IMR-90 (cell line): ENCODE results near the gene LBP. TPM values are rescaled to one million over a fixed set of nuclear protein-coding genes. Genes with fewer than 3 reads are reported as not detected.
A peak's percentile ranks its signal among the peaks of the same experiment; 100 is the strongest.

ENCODE experiments used
- ATAC-seq: fragments of 200-7000 bp; cut with Tn5 transposase; 2 replicates; pipeline ENCODE4 v1.9.1; 2020; ENCODE audit warnings: low read depth, mild to moderate bottlenecking, moderate library complexity
- BruUV-seq: library from RNA; stranded (reverse); fragments of 400-500 nt; replicated peaks from 2 replicates; lab custom pipeline; 2021; lab: Mats Ljungman, UMichigan
- CTCF ChIA-PET: fragments of 300-600 bp; formaldehyde crosslinking; extraction: SDS; loops from one replicate; lab custom pipeline; 2021; ENCODE audit warnings: antibody characterized with exemption; lab: Yijun Ruan, JAX
- POLR2A ChIA-PET: fragments of 300-600 bp; sonication (Branson Sonifier 250); formaldehyde crosslinking; loops from one replicate; lab custom pipeline; 2022; ENCODE audit warnings: antibody characterized with exemption; ENCODE audit not compliant: unreplicated experiment; lab: Charles Lee
- DNase-seq: peaks from one replicate; pipeline ENCODE4 v3.0.0; 2013
- H2AFZ ChIP-seq: replicated peaks from 2 replicates; pipeline ENCODE3; 2013; ENCODE audit warnings: low read length, mild to moderate bottlenecking; ENCODE audit not compliant: poor library complexity
- H2AK5ac ChIP-seq: 2 replicates; pipeline ENCODE4 v1.6.1; 2013; ENCODE audit warnings: low read depth, low read length, inconsistent platforms
- H2AK9ac ChIP-seq: replicated peaks from 2 replicates; pipeline ENCODE3; 2013; ENCODE audit warnings: mild to moderate bottlenecking, low read depth, low read length, moderate library complexity; ENCODE audit not compliant: poor library complexity
- H2BK120ac ChIP-seq: 2 replicates; pipeline ENCODE4 v1.6.1; 2013; ENCODE audit warnings: low read depth, low read length, inconsistent platforms
- H2BK15ac ChIP-seq: 3 replicates; pipeline ENCODE4 v1.6.1; 2013; ENCODE audit warnings: low read depth, low read length, inconsistent platforms
- H2BK20ac ChIP-seq: 2 replicates; pipeline ENCODE4 v1.6.1; 2013; ENCODE audit warnings: low read depth, mild to moderate bottlenecking, inconsistent platforms, low read length, moderate library complexity
- H2BK5ac ChIP-seq: 2 replicates; pipeline ENCODE4 v1.6.1; 2013; ENCODE audit warnings: mild to moderate bottlenecking, low read depth, low read length, inconsistent platforms; ENCODE audit not compliant: poor library complexity, severe bottlenecking
- H3K14ac ChIP-seq: replicated peaks from 2 replicates; pipeline ENCODE4 v1.6.1; 2013; ENCODE audit warnings: low read depth, low read length, inconsistent platforms
- H3K18ac ChIP-seq: 2 replicates; pipeline ENCODE4 v1.6.1; 2013; ENCODE audit warnings: low read depth, low read length, control low read depth
- H3K23ac ChIP-seq: 2 replicates; pipeline ENCODE4 v1.6.1; 2013; ENCODE audit warnings: low read depth, low read length, inconsistent platforms
- H3K27ac ChIP-seq: 2 replicates; pipeline ENCODE4 v1.5.1; 2013; ENCODE audit warnings: mild to moderate bottlenecking, control low read depth, low read length; ENCODE audit not compliant: insufficient read depth
- H3K27me3 ChIP-seq: 2 replicates; pipeline ENCODE4 v1.6.1; 2013; ENCODE audit warnings: low read length; ENCODE audit not compliant: control insufficient read depth, insufficient read depth
- H3K36me3 ChIP-seq: 2 replicates; pipeline ENCODE4 v1.6.1; 2013; ENCODE audit warnings: low read length, mixed read lengths; ENCODE audit not compliant: control insufficient read depth, insufficient read depth
- H3K4ac ChIP-seq: 2 replicates; pipeline ENCODE4 v1.6.1; 2013; ENCODE audit warnings: low read depth, low read length, inconsistent platforms
- H3K4me1 ChIP-seq: 2 replicates; pipeline ENCODE4 v1.6.1; 2013; ENCODE audit warnings: low read length, mixed read lengths; ENCODE audit not compliant: control insufficient read depth, insufficient read depth
- H3K4me2 ChIP-seq: 2 replicates; pipeline ENCODE4 v1.6.1; 2013; ENCODE audit warnings: low read depth, mild to moderate bottlenecking, control low read depth, low read length, moderate library complexity
- H3K4me3 ChIP-seq: 2 replicates; pipeline ENCODE4 v1.5.1; 2013; ENCODE audit warnings: low read depth, mild to moderate bottlenecking, control low read depth, low read length, moderate library complexity; ENCODE audit not compliant: insufficient read depth
- H3K56ac ChIP-seq: 2 replicates; pipeline ENCODE4 v1.6.1; 2013; ENCODE audit warnings: low read length, inconsistent platforms; ENCODE audit not compliant: insufficient read depth; ENCODE audit errors: extremely low read depth
- H3K79me1 ChIP-seq, 2 experiments: 2 replicates each; pipeline ENCODE4 v1.6.1; 2013; ENCODE audit warnings: low read length in 2 of 2, inconsistent platforms in 1 of 2, low read depth in 1 of 2
- H3K9ac ChIP-seq: 2 replicates; pipeline ENCODE4 v1.6.1; 2013; ENCODE audit warnings: low read depth, low read length, control low read depth
- H3K9me1 ChIP-seq: 2 replicates; pipeline ENCODE4 v1.6.1; 2013; ENCODE audit warnings: low read length, inconsistent platforms; ENCODE audit not compliant: insufficient read depth
- H3K9me3 ChIP-seq: 2 replicates; pipeline ENCODE4 v1.6.1; 2013; ENCODE audit warnings: low read length; ENCODE audit not compliant: control insufficient read depth, insufficient read depth
- H4K20me1 ChIP-seq: 2 replicates; pipeline ENCODE4 v1.6.1; 2013; ENCODE audit warnings: low read length, inconsistent platforms; ENCODE audit not compliant: insufficient read depth
- H4K5ac ChIP-seq: 2 replicates; pipeline ENCODE4 v1.6.1; 2013; ENCODE audit warnings: mild to moderate bottlenecking, low read depth, low read length, control low read depth
- H4K8ac ChIP-seq, 2 experiments: 2 replicates each; pipeline ENCODE4 v1.6.1; 2013; ENCODE audit warnings: low read depth in 2 of 2, low read length in 2 of 2, control low read depth in 1 of 2, inconsistent platforms in 1 of 2
- H4K91ac ChIP-seq: 2 replicates; pipeline ENCODE4 v1.6.1; 2013; ENCODE audit warnings: low read depth, low read length, inconsistent platforms; ENCODE audit not compliant: insufficient read depth
- MAFK ChIP-seq: IDR thresholded peaks from 2 replicates; pipeline ENCODE4 v1.6.1; 2012; ENCODE audit warnings: low read depth, low read length, improper control_type of control experiment
- RFX5 ChIP-seq: IDR thresholded peaks from 2 replicates; pipeline ENCODE4 v1.8.0; 2012; ENCODE audit warnings: low read depth, mild to moderate bottlenecking, low read length, moderate library complexity
- WGBS, 2 experiments: methylation state at CpG; one replicate each; pipeline versions ENCODE4 v1.1.5 to v1.1.7; 2013; ENCODE audit warnings: missing lambda C conversion rate in 2 of 2; ENCODE audit not compliant: insufficient read length in 1 of 2; ENCODE audit errors: extremely low coverage in 2 of 2; 5-methylcytosine and 5-hydroxymethylcytosine counted together
- dilution Hi-C: fragments of 300-500 bp; cut with HindIII; formaldehyde crosslinking; loops from one replicate; pipeline ENCODE4 v1.14.3; 2018; ENCODE audit warnings: low sequenced_read_pairs; ENCODE audit not compliant: unreplicated experiment
- in situ Hi-C: fragments of 300-500 bp; cut with MboI; formaldehyde crosslinking; loops from 3 replicates; pipeline ENCODE4 v1.14.3; 2019; ENCODE audit warnings: low sequenced_read_pairs, inconsistent platforms, mixed read lengths
- intact Hi-C: fragments of 100-400 bp; cut with micrococcal nuclease; formaldehyde crosslinking; loops from 2 replicates; pipeline ENCODE4 v1.10.0; 2022
- polyA plus RNA-seq, 3 experiments: library from polyadenylated mRNA; depleted of rRNA; stranded (reverse); fragments of >200 nt; gene quantifications; 2 replicates each; pipeline ENCODE4 v1.2.3, GENCODE V29; 2012; ENCODE audit warnings: low replicate concordance in 1 of 3
- total RNA-seq: library from RNA; depleted of rRNA; stranded (reverse); fragments of >200 nt; gene quantifications from 2 replicates; pipeline ENCODE4 v1.2.3, GENCODE V29; 2012

Gene LBP
- total and polyA plus RNA-seq, 2 of the 4 experiments (the other 2 are of a cell fraction): not detected

GRCh38 chr20:38386851-38387250 lies 40.6 kb downstream of the LBP start:
- Histone ChIP-seq H3K23ac (no peak overlapping the region), H2BK20ac (no peak overlapping the region), H2AK9ac (no peak overlapping the region), H3K56ac (no peak overlapping the region), H3K14ac (no peak overlapping the region), H3K4me2 (no peak overlapping the region), H3K4ac (no peak overlapping the region), H2BK15ac (no peak overlapping the region), H2AFZ (no peak overlapping the region), H4K91ac (no peak overlapping the region), H4K5ac (no peak overlapping the region), H3K27ac (no peak overlapping the region), H3K9me3 (no peaks in the 10 kb centered on the region), H3K36me3 (no peaks in the 10 kb centered on the region), H3K27me3 (peaks cover 39% of the 10 kb centered on the region), H4K20me1 (no peaks in the 10 kb centered on the region), H3K4me3 (no peak overlapping the region), H3K18ac (no peak overlapping the region), H3K9ac (no peak overlapping the region), H3K79me1 (no peaks in the 10 kb centered on the region), H2BK5ac (no peak overlapping the region), H3K9me1 (no peaks in the 10 kb centered on the region), H4K8ac (no peak overlapping the region), H2AK5ac (no peak overlapping the region), H2BK120ac (no peak overlapping the region), H3K4me1 (no peaks in the 10 kb centered on the region)
- WGBS, 2 experiments: no CpG with 5 or more reads among the region's 2 CpGs
- intact Hi-C loops (no loop called here), in situ Hi-C loops (loop anchor here (25.0 kb wide), 1 partner anchor 1125 kb away; the partner anchor contains the start of gene GHRH), dilution Hi-C loops (no loop called here)
- ATAC-seq: no peak
- TF ChIP-seq MAFK: peak; percentile 94
- no peak for TF ChIP-seq RFX5
- DNase-seq: no peak
- ChIA-PET CTCF (no interaction called here), POLR2A (no interaction called here)
- BruUV-seq: no TSS peak
